Ovary (tissue), 3 donors: ENCODE measurements around the gene SEMA4C.

Experiments
- CTCF ChIP-seq, 3 donors: fragments of 450-650 bp in 2 of 3; fragments of 200-600 bp in 1 of 3; IDR thresholded peaks; one replicate each; pipeline versions ENCODE4 v1.5.1 to v1.8.0; 2016 to 2022; ENCODE audit warnings: antibody characterized with exemption in 3 of 3, mild to moderate bottlenecking in 1 of 3
- EP300 ChIP-seq: sonication (generic); formaldehyde crosslinking; IDR thresholded peaks from one replicate; pipeline ENCODE4 v1.6.1; 2017; ENCODE audit warnings: antibody characterized with exemption
- POLR2A ChIP-seq: fragments of 450-650 bp; IDR thresholded peaks from one replicate; pipeline ENCODE4 v1.6.1; 2017; ENCODE audit warnings: antibody characterized with exemption, mild to moderate bottlenecking, moderate library complexity
- donor health status: DM: no; HTN: no; CAD: no.

- TF ChIP-seq CTCF (IDR thresholded peaks at IDR 0.05): no peak
- no peak for TF ChIP-seq POLR2A
- TF ChIP-seq EP300: no peak
Observed at GRCh38 chr2:96882230-96882629, 12.3 kb upstream of the SEMA4C start.
